ENCODE results near the gene MAP3K21.

DNA sequence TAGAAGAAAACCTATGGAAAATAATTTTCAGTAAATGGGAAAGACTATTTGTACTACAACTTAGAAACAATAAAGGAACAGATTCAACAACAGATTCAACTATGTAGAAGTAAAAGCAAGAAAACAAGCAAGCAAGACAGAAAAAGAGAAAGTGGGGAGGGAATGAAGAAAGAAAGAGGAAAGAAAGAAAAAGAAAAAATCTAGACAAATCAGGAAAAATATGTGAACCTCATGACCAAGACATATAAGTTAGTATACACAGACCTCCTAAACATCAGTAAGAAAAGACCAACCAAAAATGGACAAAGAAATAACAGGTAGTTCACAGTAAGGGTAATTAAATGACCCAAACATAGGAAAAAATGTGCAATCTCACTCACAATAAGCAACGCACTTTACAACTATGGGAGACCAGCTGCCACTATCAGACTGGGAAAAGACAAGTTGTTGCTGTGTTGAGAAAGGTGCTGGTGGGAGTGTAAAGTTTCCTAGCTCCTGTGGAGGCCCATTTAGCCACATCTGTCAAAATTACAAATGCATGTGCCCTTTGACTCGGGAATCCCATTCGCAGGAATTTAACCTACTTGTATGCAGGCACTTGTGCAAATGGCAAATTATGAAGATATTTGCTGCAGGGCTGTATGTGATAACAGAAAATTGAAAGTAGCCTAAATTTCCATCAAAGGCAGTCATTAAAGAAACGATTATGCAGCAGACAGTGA lies 13.9 kb upstream of the MAP3K21 start:
- TF ChIP-seq CTCF (IDR thresholded peaks at IDR 0.05) (no peak), POLR2A (IDR thresholded peaks at IDR 0.05) (no peak)
